H1 (cell line): ENCODE results near the gene CHST13. TPM values are rescaled to one million over a fixed set of nuclear protein-coding genes. Genes with fewer than 3 reads are reported as not detected.

Source experiments
- EZH2 ChIP-seq: fragments of 200-600 bp; sonication (generic); IDR thresholded peaks from 2 replicates; pipeline ENCODE4 v1.7.1; 2012; ENCODE audit warnings: low read depth, mild to moderate bottlenecking, moderate library complexity, low read length, inconsistent platforms; ENCODE audit not compliant: severe bottlenecking
- JUND ChIP-seq: IDR thresholded peaks from 2 replicates; pipeline ENCODE4 v1.6.1; 2011; ENCODE audit warnings: mild to moderate bottlenecking, improper control_type of control experiment, low read length
- KDM4A ChIP-seq: IDR thresholded peaks from one replicate; pipeline ENCODE4 v1.7.1; 2012; ENCODE audit warnings: low read depth, mild to moderate bottlenecking, moderate library complexity, low read length, inconsistent platforms; ENCODE audit not compliant: severe bottlenecking
- polyA plus RNA-seq, 7 experiments: library from polyadenylated mRNA; depleted of rRNA in 3 of 7; stranded (reverse) in 5 of 7; unstranded in 2 of 7; fragments of >200 nt in 5 of 7; fragments of 200-250 nt in 2 of 7; gene quantifications; 1 replicate in 5 of 7; 2 replicates in 1 of 7; 4 replicates in 1 of 7; pipeline versions ENCODE4 v1.2.1 to v1.2.3, GENCODE V29; 2011 to 2013; ENCODE audit warnings: missing spikeins in 2 of 7, mixed read lengths in 2 of 7
- total RNA-seq: library from RNA; stranded (reverse); fragmentation: NEBNext Ultra II Directional; extraction: Animal tissue kit (Norgen Biotek cat#: 25700); gene quantifications from 2 replicates; pipeline ENCODE4 v1.2.1, GENCODE V29; 2021

CHST13 gene
- total and polyA plus RNA-seq, 2 of the 8 experiments (the other 6 are each of a cell fraction or from before 2014, with no cell fraction given), result 5.4 to 11.7 TPM

DNA sequence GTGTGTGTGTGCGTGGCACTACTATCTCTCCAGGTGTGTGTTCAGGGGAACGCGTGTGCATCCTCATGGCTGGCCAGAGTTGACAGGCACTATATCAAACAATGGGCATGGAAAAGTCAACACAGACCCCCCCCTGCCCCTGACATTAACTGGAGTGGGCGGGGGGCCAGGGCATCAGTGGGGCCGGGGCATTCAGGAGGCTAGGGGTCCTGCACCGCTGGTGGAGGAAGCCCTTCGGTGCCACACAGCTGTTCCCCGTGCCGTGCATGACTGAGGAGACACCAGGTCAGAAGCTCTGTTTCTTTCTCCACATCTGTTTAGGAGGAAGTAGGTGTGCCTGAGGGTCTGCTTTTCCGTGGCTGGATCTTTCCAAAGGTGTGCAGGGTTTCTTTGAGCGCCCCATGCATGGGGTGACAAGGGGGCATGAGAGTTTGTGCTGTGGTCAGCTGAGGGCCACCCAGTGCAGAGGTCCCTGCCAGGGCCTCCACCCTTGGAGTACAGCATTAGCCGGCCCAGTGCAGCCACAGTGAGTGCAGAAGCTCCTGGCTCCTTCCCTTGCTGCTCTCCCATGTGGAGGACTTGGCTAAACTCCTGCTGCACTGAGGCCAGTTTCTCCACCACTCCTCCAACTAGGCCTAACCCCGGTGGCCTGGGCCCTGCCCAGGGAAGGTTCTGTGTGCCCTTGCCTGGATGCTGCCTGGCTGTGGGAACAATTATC, 27.3 kb downstream of the CHST13 start (continued):
- no peak for TF ChIP-seq EZH2
- no peak for TF ChIP-seq KDM4A
- no peak for TF ChIP-seq JUND
